ENCODE data around the gene CCDC60.

The CCDC60 gene

GRCh38 chr12:119389687-119390086, 55.2 kb downstream of the CCDC60 start:
- no peak for DNase-seq

- peak; percentile 27 to 62 for DNase-seq
Measured at GRCh38 chr12:119391673-119392072, 57.1 kb downstream of the CCDC60 start.

- no peak for DNase-seq
Measured at GRCh38 chr12:119393677-119394076, 59.1 kb downstream of the CCDC60 start.

GRCh38 chr12:119397540-119397939, 63.0 kb downstream of the CCDC60 start:
- DNase-seq = no peak

- DNase-seq = no peak
Measured at GRCh38 chr12:119398190-119398589, 63.7 kb downstream of the CCDC60 start.

GRCh38 chr12:119399301-119399700, 64.8 kb downstream of the CCDC60 start:
- peak; percentile 92 to 98 for DNase-seq

- DNase-seq = no peak
Measured at GRCh38 chr12:119406308-119406707, 71.8 kb downstream of the CCDC60 start.

- no peak for DNase-seq
Measured at GRCh38 chr12:119406811-119407210, 72.3 kb downstream of the CCDC60 start.

- no peak for DNase-seq
Measured at GRCh38 chr12:119409043-119409442, 74.5 kb downstream of the CCDC60 start.

- DNase-seq = no peak
Measured at GRCh38 chr12:119410396-119410795, 75.9 kb downstream of the CCDC60 start.

- DNase-seq = no peak
Measured at GRCh38 chr12:119412306-119412705, 77.8 kb downstream of the CCDC60 start.

GRCh38 chr12:119412811-119413794, 78.6 kb downstream of the CCDC60 start:
- peak; percentile 85 to 86 for DNase-seq

GRCh38 chr12:119415714-119416113, 81.2 kb downstream of the CCDC60 start:
- DNase-seq = no peak

- no peak for DNase-seq
Measured at GRCh38 chr12:119417440-119417839, 82.9 kb downstream of the CCDC60 start.

- no peak for DNase-seq
Measured at GRCh38 chr12:119419381-119419780, 84.9 kb downstream of the CCDC60 start.

GRCh38 chr12:119423285-119423684, 88.8 kb downstream of the CCDC60 start:
- DNase-seq = peak; percentile 17 to 29

GRCh38 chr12:119425623-119426022, 91.1 kb downstream of the CCDC60 start:
- DNase-seq = no peak

- DNase-seq = no peak
Measured at GRCh38 chr12:119431151-119431550, 96.6 kb downstream of the CCDC60 start.

- no peak for DNase-seq
Measured at GRCh38 chr12:119432949-119433348, 98.4 kb downstream of the CCDC60 start.

- no peak for DNase-seq
Measured at GRCh38 chr12:119440803-119441360, 106.4 kb downstream of the CCDC60 start.

- DNase-seq = peak; percentile 66 to 88
Measured at GRCh38 chr12:119444462-119445044, 110.0 kb downstream of the CCDC60 start.

- no peak for DNase-seq
Measured at GRCh38 chr12:119446459-119446858, 111.9 kb downstream of the CCDC60 start.

- DNase-seq = no peak
Measured at GRCh38 chr12:119447126-119447525, 112.6 kb downstream of the CCDC60 start.

GRCh38 chr12:119447618-119448017, 113.1 kb downstream of the CCDC60 start:
- no peak for DNase-seq

Measured in NCI-H524 (cell line).